HEK293 (cell line): ENCODE results near the gene ACER3.

Source experiments
- CTCF ChIP-seq: fragments of 450-650 bp; formaldehyde crosslinking; IDR thresholded peaks from 2 replicates; pipeline ENCODE4 v1.5.1; 2016; ENCODE audit warnings: missing biosample characterization, missing genetic modification characterization
- REST ChIP-seq: fragments of 450-650 bp; formaldehyde crosslinking; IDR thresholded peaks from 2 replicates; pipeline ENCODE4 v1.5.1; 2016; ENCODE audit warnings: missing biosample characterization, missing genetic modification characterization
- ZNF423 ChIP-seq: fragments of 450-650 bp; formaldehyde crosslinking; IDR thresholded peaks from 2 replicates; pipeline ENCODE4 v1.5.1; 2016; ENCODE audit warnings: missing biosample characterization, missing genetic modification characterization
- ZNF707 ChIP-seq: fragments of 450-650 bp; formaldehyde crosslinking; IDR thresholded peaks from 2 replicates; pipeline ENCODE4 v1.5.1; 2016; ENCODE audit warnings: missing biosample characterization, missing genetic modification characterization

GRCh38 chr11:76831686-76832310, 28.9 kb upstream of the ACER3 start:
- TF ChIP-seq CTCF (tag by site-specific recombination) (no peak), ZNF707 (tag by site-specific recombination) (no peak), ZNF423 (no peak), REST (tag by site-specific recombination) (no peak)
